ENCODE measurements around the gene RNU6-9.

GRCh38 chr19:885536-886224, 7.6 kb upstream of the RNU6-9 start:
- TF ChIP-seq, protein P1, sequence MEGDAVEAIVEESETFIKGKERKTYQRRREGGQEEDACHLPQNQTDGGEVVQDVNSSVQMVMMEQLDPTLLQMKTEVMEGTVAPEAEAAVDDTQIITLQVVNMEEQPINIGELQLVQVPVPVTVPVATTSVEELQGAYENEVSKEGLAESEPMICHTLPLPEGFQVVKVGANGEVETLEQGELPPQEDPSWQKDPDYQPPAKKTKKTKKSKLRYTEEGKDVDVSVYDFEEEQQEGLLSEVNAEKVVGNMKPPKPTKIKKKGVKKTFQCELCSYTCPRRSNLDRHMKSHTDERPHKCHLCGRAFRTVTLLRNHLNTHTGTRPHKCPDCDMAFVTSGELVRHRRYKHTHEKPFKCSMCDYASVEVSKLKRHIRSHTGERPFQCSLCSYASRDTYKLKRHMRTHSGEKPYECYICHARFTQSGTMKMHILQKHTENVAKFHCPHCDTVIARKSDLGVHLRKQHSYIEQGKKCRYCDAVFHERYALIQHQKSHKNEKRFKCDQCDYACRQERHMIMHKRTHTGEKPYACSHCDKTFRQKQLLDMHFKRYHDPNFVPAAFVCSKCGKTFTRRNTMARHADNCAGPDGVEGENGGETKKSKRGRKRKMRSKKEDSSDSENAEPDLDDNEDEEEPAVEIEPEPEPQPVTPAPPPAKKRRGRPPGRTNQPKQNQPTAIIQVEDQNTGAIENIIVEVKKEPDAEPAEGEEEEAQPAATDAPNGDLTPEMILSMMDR (IDR thresholded peaks at IDR 0.05) = no peak
- no peak for TF ChIP-seq EZH2 (IDR thresholded peaks at IDR 0.05; ENCODE audit: borderline replicate concordance, insufficient read depth, low read depth, low read length, poor library complexity, severe bottlenecking)

Measured in B cell (primary cell).